C4-2B (cell line): ENCODE results near the gene CHST12.
A peak's percentile ranks its signal among the peaks of the same experiment; 100 is the strongest.

Source experiments
- H3K27ac ChIP-seq: fragments of 450-650 bp; 2 replicates; pipeline ENCODE4 v1.5.1; 2017
- CTCF ChIP-seq: fragments of 450-650 bp; conservative IDR thresholded peaks from 2 replicates; pipeline ENCODE4 v1.5.1; 2017; ENCODE audit warnings: mild to moderate bottlenecking
- ZFX ChIP-seq: fragments of 450-650 bp; IDR thresholded peaks from 2 replicates; pipeline ENCODE4 v1.6.1; 2017

CHST12 gene

GRCh38 chr7:2403014-2403717, at the start of gene CHST12:
Gene CHST12, plus strand, starts transcription at chr7:2403611. Its CDS starts 29,029 bp downstream, at chr7:2432640.
- H3K27ac ChIP-seq, result peak within 1 kb of the TSS; percentile 77

GRCh38 chr7:2353936-2354185, 49.5 kb upstream of the CHST12 start:
- TF ChIP-seq ZFX (no peak), CTCF (no peak)
- peak overlapping the region; percentile 99 for H3K27ac ChIP-seq

More at GRCh38 chr7:2403014-2403717, at the start of gene CHST12:
- TF ChIP-seq CTCF, result no peak

GRCh38 chr7:2354186-2354938, 49.0 kb upstream of the CHST12 start, which contains the start of gene EIF3B:
Gene EIF3B, plus strand, starts transcription at chr7:2354827. Its CDS starts 95 bp downstream, at chr7:2354922.
- H3K27ac ChIP-seq, result peak within 1 kb of the TSS; percentile 99
- TF ChIP-seq CTCF (no peak), ZFX (no peak)

- TF ChIP-seq ZFX (peak; percentile 99), CTCF (no peak)
- H3K27ac ChIP-seq, result peak overlapping the region; percentile 99
Measured at GRCh38 chr7:2354939-2355704, 48.3 kb upstream of the CHST12 start.

GRCh38 chr7:2355705-2356008, 47.8 kb upstream of the CHST12 start:
- H3K27ac ChIP-seq, result peak overlapping the region; percentile 99
- TF ChIP-seq ZFX, result no peak
- no peak for TF ChIP-seq CTCF

GRCh38 chr7:2357165-2357564, 46.2 kb upstream of the CHST12 start:
- H3K27ac ChIP-seq, result no peak overlapping the region
- TF ChIP-seq ZFX, result no peak
- TF ChIP-seq CTCF, result no peak

- TF ChIP-seq CTCF (no peak), ZFX (no peak)
Measured at GRCh38 chr7:2357571-2357970, 45.8 kb upstream of the CHST12 start.

More at GRCh38 chr7:2357571-2357970, 45.8 kb upstream of the CHST12 start:
- no peak overlapping the region for H3K27ac ChIP-seq
